Smooth muscle cell (in vitro differentiated cells): ENCODE measurements around the gene GAL3ST1. TPM values are rescaled to one million over a fixed set of nuclear protein-coding genes. Genes with fewer than 3 reads are reported as not detected.

Experiments used
- DNase-seq: peaks from one replicate; lab custom pipeline; 2025; ENCODE audit not compliant: unreplicated experiment; lab: John Stamatoyannopoulos, UW
- H2AFZ ChIP-seq: fragments of 200-600 bp; sonication (generic); 2 replicates; pipeline ENCODE4 v1.6.0; 2016; ENCODE audit warnings: antibody characterized with exemption, low read depth, mild to moderate bottlenecking
- H3F3A ChIP-seq: fragments of 200-600 bp; sonication (generic); 2 replicates; pipeline ENCODE4 v1.6.0; 2017; ENCODE audit warnings: antibody characterized with exemption, low read depth
- H3K27ac ChIP-seq: fragments of 200-600 bp; sonication (generic); 2 replicates; pipeline ENCODE4 v1.5.1; 2016; ENCODE audit warnings: low read depth, mild to moderate bottlenecking
- H3K27me3 ChIP-seq: fragments of 200-600 bp; sonication (generic); 2 replicates; pipeline ENCODE4 v1.6.1; 2016; ENCODE audit warnings: low read depth, mild to moderate bottlenecking
- H3K36me3 ChIP-seq: fragments of 200-600 bp; sonication (generic); 2 replicates; pipeline ENCODE4 v1.5.1; 2016; ENCODE audit warnings: low read depth
- H3K4me1 ChIP-seq: fragments of 200-600 bp; sonication (generic); 2 replicates; pipeline ENCODE4 v1.5.1; 2016; ENCODE audit warnings: low read depth
- H3K4me2 ChIP-seq: fragments of 200-600 bp; sonication (generic); 2 replicates; pipeline ENCODE4 v1.6.0; 2016; ENCODE audit warnings: mild to moderate bottlenecking
- H3K4me3 ChIP-seq: fragments of 200-600 bp; sonication (generic); 2 replicates; pipeline ENCODE4 v1.5.1; 2016; ENCODE audit warnings: mild to moderate bottlenecking
- H3K79me2 ChIP-seq: fragments of 200-600 bp; sonication (generic); 2 replicates; pipeline ENCODE4 v1.6.0; 2016; ENCODE audit warnings: low read depth, mild to moderate bottlenecking
- H3K9ac ChIP-seq: fragments of 200-600 bp; sonication (generic); 2 replicates; pipeline ENCODE4 v1.6.0; 2016; ENCODE audit warnings: low read depth
- H3K9me3 ChIP-seq: fragments of 200-600 bp; sonication (generic); replicated peaks from 2 replicates; pipeline ENCODE4 v1.5.1; 2016; ENCODE audit warnings: low read depth
- H4K20me1 ChIP-seq: fragments of 200-600 bp; sonication (generic); 2 replicates; pipeline ENCODE4 v1.6.0; 2016; ENCODE audit warnings: low read depth
- CTCF ChIP-seq: fragments of 200-600 bp; sonication (generic); IDR thresholded peaks from 2 replicates; pipeline ENCODE4 v1.5.1; 2017; ENCODE audit warnings: borderline replicate concordance, mild to moderate bottlenecking, antibody characterized with exemption; ENCODE audit not compliant: insufficient read depth, poor library complexity, severe bottlenecking
- WGBS: methylation state at CpG from one replicate; pipeline ENCODE4 v1.1.7; 2016; ENCODE audit warnings: low lambda C conversion rate; 5-methylcytosine and 5-hydroxymethylcytosine counted together
- polyA plus RNA-seq: library from polyadenylated mRNA; unstranded; fragments of >200 nt; fragmentation: Nextera tagmentation; extraction: Ambion mirVana; gene quantifications from 2 replicates; pipeline ENCODE4 v1.2.1, GENCODE V29; 2016
- total RNA-seq: library from RNA; depleted of rRNA; stranded (reverse); fragments of >200 nt; gene quantifications from 2 replicates; pipeline ENCODE4 v1.2.3, GENCODE V29; 2014

GAL3ST1 gene
- total and polyA plus RNA-seq, 2 experiments from 2014 or later, result 0.78 TPM; not detected in 1

- Histone ChIP-seq H3K36me3 (no peaks in the 10 kb centered on the region), H3K9me3 (no peaks in the 10 kb centered on the region), H4K20me1 (no peaks in the 10 kb centered on the region), H3K4me2 (no peak overlapping the region), H3K4me1 (peaks cover 25% of the 10 kb centered on the region), H3K4me3 (no peak overlapping the region), H3K9ac (no peak overlapping the region), H3K27me3 (no peaks in the 10 kb centered on the region), H3K79me2 (no peaks in the 10 kb centered on the region), H3F3A (no peaks in the 10 kb centered on the region), H3K27ac (no peak overlapping the region), H2AFZ (no peak overlapping the region)
- TF ChIP-seq CTCF, result no peak
- DNase-seq, result no peak
- WGBS, result 97% methylated on average over 2 of the region's 2 CpGs
Observed at GRCh38 chr22:30604723-30605122, 30.3 kb upstream of the GAL3ST1 start.

DNA sequence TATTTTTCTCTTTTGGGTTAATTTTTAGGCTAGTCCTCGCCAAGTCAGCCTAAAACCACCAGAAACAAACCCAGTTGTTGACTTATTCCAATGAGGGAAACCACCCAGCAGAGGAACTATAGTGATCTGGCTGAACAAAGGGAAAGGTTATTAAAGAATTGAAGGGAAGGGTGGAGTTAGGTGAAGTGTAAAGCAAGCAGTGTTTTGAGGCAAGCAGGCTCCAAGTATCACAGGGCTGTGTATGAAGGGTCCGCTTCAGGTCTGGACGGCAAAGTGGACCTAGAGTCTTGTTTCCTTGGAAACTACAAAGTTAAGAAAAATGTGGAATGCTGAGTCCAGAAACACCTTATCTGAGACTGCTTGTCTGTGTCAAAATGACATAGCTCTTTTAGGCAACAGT, 29.3 kb upstream of the GAL3ST1 start:
- no peaks in the 10 kb centered on the region for H3K36me3 ChIP-seq
- no peak overlapping the region for H3K4me3 ChIP-seq
- TF ChIP-seq CTCF, result no peak
- H3K79me2 ChIP-seq, result no peaks in the 10 kb centered on the region
- no peak overlapping the region for H2AFZ ChIP-seq
- no peak for DNase-seq
- H3K4me1 ChIP-seq, result peaks cover 15% of the 10 kb centered on the region
- H3K27ac ChIP-seq, result no peak overlapping the region
- H3K9ac ChIP-seq, result no peak overlapping the region
- H3K27me3 ChIP-seq, result no peaks in the 10 kb centered on the region
- 97% methylated on average over 3 of the region's 3 CpGs for WGBS
- H3K4me2 ChIP-seq, result no peak overlapping the region
- no peaks in the 10 kb centered on the region for H4K20me1 ChIP-seq
- H3K9me3 ChIP-seq, result no peaks in the 10 kb centered on the region
- H3F3A ChIP-seq, result no peaks in the 10 kb centered on the region

- H3F3A ChIP-seq, result no peaks in the 10 kb centered on the region
- H3K79me2 ChIP-seq, result no peaks in the 10 kb centered on the region
- H3K4me2 ChIP-seq, result no peak overlapping the region
- H3K4me1 ChIP-seq, result no peaks in the 10 kb centered on the region
- no peak overlapping the region for H3K9ac ChIP-seq
- H3K27ac ChIP-seq, result no peak overlapping the region
- no peak for DNase-seq
- H4K20me1 ChIP-seq, result no peaks in the 10 kb centered on the region
- H3K27me3 ChIP-seq, result no peaks in the 10 kb centered on the region
- H3K9me3 ChIP-seq, result no peaks in the 10 kb centered on the region
- no peak overlapping the region for H3K4me3 ChIP-seq
- TF ChIP-seq CTCF, result no peak
- WGBS, result 67% methylated on average over 3 of the region's 3 CpGs
- no peaks in the 10 kb centered on the region for H3K36me3 ChIP-seq
- no peak overlapping the region for H2AFZ ChIP-seq
Observed at GRCh38 chr22:30602049-30602448, 27.6 kb upstream of the GAL3ST1 start.

DNA sequence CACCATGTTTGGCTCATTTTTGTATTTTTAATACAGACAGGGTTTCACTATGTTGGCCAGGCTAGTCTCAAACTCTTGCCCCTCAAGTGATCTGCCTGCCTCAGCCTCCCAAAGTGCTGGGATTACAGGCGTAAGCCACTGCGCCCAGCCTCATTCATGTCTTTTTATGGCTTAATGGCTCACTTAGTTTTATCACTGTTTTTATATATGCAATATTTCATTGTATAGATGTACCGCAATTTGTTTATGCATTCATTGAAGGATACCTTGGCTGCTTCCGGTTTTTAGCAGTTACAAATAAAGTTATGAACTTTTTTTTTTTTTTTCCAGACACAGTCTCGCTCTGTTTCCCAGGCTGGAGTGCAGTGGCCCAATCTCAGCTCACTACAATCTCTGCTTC, 27.0 kb upstream of the GAL3ST1 start:
- no peak overlapping the region for H2AFZ ChIP-seq
- H3K79me2 ChIP-seq, result no peaks in the 10 kb centered on the region
- no peaks in the 10 kb centered on the region for H4K20me1 ChIP-seq
- no peak overlapping the region for H3K9ac ChIP-seq
- DNase-seq, result no peak
- no peak for TF ChIP-seq CTCF
- no peaks in the 10 kb centered on the region for H3F3A ChIP-seq
- H3K27ac ChIP-seq, result no peak overlapping the region
- no peak overlapping the region for H3K4me3 ChIP-seq
- no peaks in the 10 kb centered on the region for H3K9me3 ChIP-seq
- H3K4me1 ChIP-seq, result no peaks in the 10 kb centered on the region
- H3K36me3 ChIP-seq, result no peaks in the 10 kb centered on the region
- no peak overlapping the region for H3K4me2 ChIP-seq
- 94% methylated on average over 5 of the region's 5 CpGs for WGBS
- no peaks in the 10 kb centered on the region for H3K27me3 ChIP-seq
